Transverse colon (tissue), 4 donors: ENCODE data around the gene TRNP1.

Experiments used
- POLR2AphosphoS5 ChIP-seq, 3 donors: sonication (generic); formaldehyde crosslinking; IDR thresholded peaks; one replicate each; pipeline ENCODE4 v1.6.1; 2016; ENCODE audit warnings: antibody characterized with exemption in 3 of 3
- TF ChIP-seq, protein P1 (sequence below), 5 experiments: fragments of 200-600 bp in 3 of 5; fragments of 450-650 bp in 2 of 5; sonication (generic) in 3 of 5; IDR thresholded peaks; 1 replicate in 2 of 5; 2 replicates in 3 of 5; pipeline ENCODE4 v1.5.1; 2016 to 2017; ENCODE audit warnings: antibody characterized with exemption in 5 of 5, inconsistent platforms in 3 of 5, mild to moderate bottlenecking in 2 of 5, moderate library complexity in 1 of 5

DNA sequence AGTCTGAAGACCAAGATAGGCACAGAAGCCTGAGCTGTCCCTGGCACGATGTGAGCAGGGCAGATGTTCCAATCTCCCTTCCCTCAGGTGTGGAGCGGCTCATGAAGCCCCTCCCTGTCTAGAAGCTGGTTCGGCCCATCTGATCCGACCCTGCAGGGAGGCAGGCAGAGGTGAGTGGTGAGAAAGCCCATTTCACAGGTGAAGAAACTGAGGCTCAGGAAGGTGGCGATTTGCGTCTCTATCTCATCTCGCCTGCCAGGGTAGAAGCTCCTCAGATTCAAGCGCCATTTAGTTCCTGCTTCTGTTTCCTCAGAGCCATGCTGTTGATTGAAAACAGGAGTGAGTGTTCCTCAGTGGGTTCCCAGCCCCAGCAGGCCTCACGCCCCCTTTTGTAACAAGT lies 36.0 kb downstream of the TRNP1 start:
- TF ChIP-seq, protein P1, sequence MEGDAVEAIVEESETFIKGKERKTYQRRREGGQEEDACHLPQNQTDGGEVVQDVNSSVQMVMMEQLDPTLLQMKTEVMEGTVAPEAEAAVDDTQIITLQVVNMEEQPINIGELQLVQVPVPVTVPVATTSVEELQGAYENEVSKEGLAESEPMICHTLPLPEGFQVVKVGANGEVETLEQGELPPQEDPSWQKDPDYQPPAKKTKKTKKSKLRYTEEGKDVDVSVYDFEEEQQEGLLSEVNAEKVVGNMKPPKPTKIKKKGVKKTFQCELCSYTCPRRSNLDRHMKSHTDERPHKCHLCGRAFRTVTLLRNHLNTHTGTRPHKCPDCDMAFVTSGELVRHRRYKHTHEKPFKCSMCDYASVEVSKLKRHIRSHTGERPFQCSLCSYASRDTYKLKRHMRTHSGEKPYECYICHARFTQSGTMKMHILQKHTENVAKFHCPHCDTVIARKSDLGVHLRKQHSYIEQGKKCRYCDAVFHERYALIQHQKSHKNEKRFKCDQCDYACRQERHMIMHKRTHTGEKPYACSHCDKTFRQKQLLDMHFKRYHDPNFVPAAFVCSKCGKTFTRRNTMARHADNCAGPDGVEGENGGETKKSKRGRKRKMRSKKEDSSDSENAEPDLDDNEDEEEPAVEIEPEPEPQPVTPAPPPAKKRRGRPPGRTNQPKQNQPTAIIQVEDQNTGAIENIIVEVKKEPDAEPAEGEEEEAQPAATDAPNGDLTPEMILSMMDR (IDR thresholded peaks at IDR 0.05): no peak
- TF ChIP-seq POLR2AphosphoS5 (IDR thresholded peaks at IDR 0.05): no peak
